ENCODE results near the gene COG1. TPM values are rescaled to one million over a fixed set of nuclear protein-coding genes. Genes with fewer than 3 reads are reported as not detected.

Gene COG1
- total and polyA plus RNA-seq, 9 of the 15 experiments (the other 6 are each of a cell fraction or from before 2014, with no cell fraction given) = 9.5 to 26.8 (median 12.9) TPM

- BruUV-seq (replicated peaks) = no TSS peak
- Histone ChIP-seq H3K27ac (ENCODE audit: extremely low read depth, low read depth, low read length) (no peak overlapping the region), H3K36me3 (ENCODE audit: control insufficient read depth, insufficient read depth, low read length) (peaks cover 24% of the 10 kb centered on the region; the same call in 2 of the 3 replicates), H4K20me1 (replicated peaks; ENCODE audit: control insufficient read depth, insufficient read depth, low read length) (0 out of 2 replicates have a peak, but pooled peaks cover 3% of the 10 kb centered on the region), H3K4me2 (ENCODE audit: insufficient read depth, low read length) (no peak overlapping the region), H3K9ac (ENCODE audit: insufficient read depth in 1 of 2, low read depth in 2 of 2, low read length in 2 of 2) (no peak overlapping the region), H2AFZ (ENCODE audit: low read depth, low read length) (no peak overlapping the region), H3K79me2 (ENCODE audit: control insufficient read depth, insufficient read depth, low read length) (no peaks in the 10 kb centered on the region), H3K27me3 (ENCODE audit: control insufficient read depth in 2 of 2, insufficient read depth in 2 of 2, low read length in 2 of 2) (peaks cover 4 to 9% of the 10 kb centered on the region in 2 experiments; a peak in 4 of 5 replicates), H3K4me3 (no peak overlapping the region), H3K9me3 (replicated peaks; ENCODE audit: control insufficient read depth, insufficient read depth, low read depth, low read length) (no peaks in the 10 kb centered on the region), H3K4me1 (replicated peaks in 1 of 2; ENCODE audit: control insufficient read depth in 2 of 2, insufficient read depth in 2 of 2, low read length in 2 of 2) (no peaks in the 10 kb centered on the region), H3K9me1 (ENCODE audit: control insufficient read depth, insufficient read depth, low read length) (no peaks in the 10 kb centered on the region)
- DNase-seq (ENCODE audit: extremely low read depth in 1 of 4, low spot score in 3 of 4) (no peak), FAIRE-seq (no peak), ATAC-seq (no peak)
- 27% methylated on average over 8 of the region's 8 CpGs for WGBS (ENCODE audit: insufficient coverage, low coverage, missing lambda C conversion rate)
- ChIA-PET CTCF (ENCODE audit: low intra/inter-chr PET ratio) (no interaction called here), POLR2A (interaction anchor here (0.7 to 1.5 kb wide), 3 partner anchors 18 to 91 kb away, joined by 3 to 6 read pairs (median 4); a partner anchor contains a TSS)
- TF ChIP-seq L3MBTL2 (IDR thresholded peaks at IDR 0.05) (no peak), ZBTB34 (CRISPR knock-in tag; IDR thresholded peaks at IDR 0.05) (no peak)
- in situ Hi-C loops (cut with MboI) = loop anchor here (5.0 kb wide), 1 partner anchor 527 kb away; no protein-coding TSS in a partner anchor
- intact Hi-C loops (cut with micrococcal nuclease) = loop anchor here (5.0 kb wide), 1 partner anchor 57 kb away; the partner anchor contains the start of gene COG1
Measured at GRCh38 chr17:73249700-73250099, 56.8 kb downstream of the COG1 start.

Measured in K562 (cell line).